Activated CD8-positive, alpha-beta T cell treated with anti-CD3 and anti-CD28 coated beads, Interleukin-2, amount 10 ng/mL, durations not matched to agents 7 days and 5 days (primary cell): Measurements from ENCODE around the gene ANKHD1. TPM values are rescaled to one million over a fixed set of nuclear protein-coding genes. Genes with fewer than 3 reads are reported as not detected.

Experiments used
- ATAC-seq: fragments of 150-1000 bp; cut with Tn5 transposase; one replicate; pipeline ENCODE4 v1.10.0; 2021; ENCODE audit warnings: moderate library complexity
- CTCF ChIA-PET: fragments of 350-600 bp; sonication (Branson Sonifier 250); formaldehyde crosslinking; loops from one replicate; lab custom pipeline; 2021; ENCODE audit warnings: antibody characterized with exemption; lab: Charles Lee
- POLR2A ChIA-PET: fragments of 350-600 bp; sonication (Branson Sonifier 250); formaldehyde crosslinking; loops from one replicate; lab custom pipeline; 2021; ENCODE audit warnings: antibody characterized with exemption; lab: Charles Lee
- DNase-seq: peaks from one replicate; pipeline ENCODE4 v3.0.0-alpha.2; 2020
- H3K27ac Mint-ChIP-seq: one replicate; pipeline ENCODE4 v1.8.0; 2021; ENCODE audit warnings: mild to moderate bottlenecking, mixed read lengths
- H3K27me3 Mint-ChIP-seq: one replicate; pipeline ENCODE4 v1.8.0; 2021; ENCODE audit warnings: low read depth, mixed read lengths
- H3K36me3 Mint-ChIP-seq: one replicate; pipeline ENCODE4 v1.8.0; 2021; ENCODE audit warnings: low read depth, mixed read lengths
- H3K4me1 Mint-ChIP-seq: one replicate; pipeline ENCODE4 v1.8.0; 2021; ENCODE audit warnings: low read depth, mixed read lengths
- H3K4me3 Mint-ChIP-seq: one replicate; pipeline ENCODE4 v1.8.0; 2021; ENCODE audit warnings: mild to moderate bottlenecking, mixed read lengths
- H3K9me3 Mint-ChIP-seq: one replicate; pipeline ENCODE4 v1.8.0; 2022; ENCODE audit warnings: mixed read lengths; ENCODE audit not compliant: insufficient read depth
- total RNA-seq, 2 experiments: library from RNA; stranded (reverse); gene quantifications; one replicate each; pipeline ENCODE4 v1.2.3, GENCODE V29; 2021

ANKHD1 gene
- total RNA-seq, 2 experiments from 2014 or later = 108 to 112 TPM

DNA sequence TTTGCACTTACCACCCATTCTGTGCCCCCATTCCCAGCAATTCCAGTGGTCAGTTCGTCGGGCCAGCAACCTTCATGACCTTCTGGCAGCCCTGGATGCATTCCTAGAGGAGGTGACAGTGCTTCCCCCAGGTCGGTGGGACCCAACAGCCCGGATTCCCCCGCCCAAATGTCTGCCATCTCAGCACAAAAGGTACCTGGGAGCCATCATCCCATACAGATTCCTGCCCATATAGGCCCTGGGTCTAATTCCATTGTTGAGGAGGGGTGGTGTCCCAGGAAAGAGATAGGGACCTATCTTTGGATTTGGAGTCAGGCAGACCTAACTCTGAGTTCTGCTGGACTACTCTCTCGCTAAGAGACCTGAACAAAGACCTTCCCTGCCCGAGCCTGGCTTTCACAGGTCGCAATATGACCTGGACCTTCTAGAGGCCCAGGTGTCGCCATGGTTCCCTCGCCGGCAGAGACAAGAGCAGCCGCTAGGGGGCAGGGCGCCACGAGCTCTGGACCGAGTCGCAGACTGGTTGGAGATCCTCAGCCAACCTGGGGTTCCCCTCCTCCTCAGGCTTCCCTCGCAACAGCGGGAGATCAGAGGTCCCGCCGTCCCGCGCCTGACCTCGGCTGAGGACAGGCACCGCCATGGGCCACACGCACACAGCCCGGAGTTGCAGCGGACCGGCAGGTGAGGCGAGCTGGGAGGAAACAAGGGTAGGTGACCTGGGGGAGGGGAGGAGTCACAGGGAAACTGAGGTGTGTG, 38.6 kb upstream of the ANKHD1 start:
- Mint-ChIP-seq H3K27ac (peak overlapping the region; percentile 54), H3K9me3 (no peaks in the 10 kb centered on the region), H3K4me3 (peak overlapping the region; percentile 71), H3K4me1 (peaks cover 11% of the 10 kb centered on the region), H3K36me3 (no peaks in the 10 kb centered on the region), H3K27me3 (peaks cover 7% of the 10 kb centered on the region)
- CTCF ChIA-PET = interaction anchor here (0.6 to 4.6 kb wide), 43 partner anchors 9 to 357 kb away, joined by 3 to 28 read pairs (median 4); partner anchors contain the start of genes CD14, HBEGF, IK and NDUFA2
- peak; percentile 89 for DNase-seq
- peak; percentile 94 for ATAC-seq
- POLR2A ChIA-PET = no interaction called here

DNA sequence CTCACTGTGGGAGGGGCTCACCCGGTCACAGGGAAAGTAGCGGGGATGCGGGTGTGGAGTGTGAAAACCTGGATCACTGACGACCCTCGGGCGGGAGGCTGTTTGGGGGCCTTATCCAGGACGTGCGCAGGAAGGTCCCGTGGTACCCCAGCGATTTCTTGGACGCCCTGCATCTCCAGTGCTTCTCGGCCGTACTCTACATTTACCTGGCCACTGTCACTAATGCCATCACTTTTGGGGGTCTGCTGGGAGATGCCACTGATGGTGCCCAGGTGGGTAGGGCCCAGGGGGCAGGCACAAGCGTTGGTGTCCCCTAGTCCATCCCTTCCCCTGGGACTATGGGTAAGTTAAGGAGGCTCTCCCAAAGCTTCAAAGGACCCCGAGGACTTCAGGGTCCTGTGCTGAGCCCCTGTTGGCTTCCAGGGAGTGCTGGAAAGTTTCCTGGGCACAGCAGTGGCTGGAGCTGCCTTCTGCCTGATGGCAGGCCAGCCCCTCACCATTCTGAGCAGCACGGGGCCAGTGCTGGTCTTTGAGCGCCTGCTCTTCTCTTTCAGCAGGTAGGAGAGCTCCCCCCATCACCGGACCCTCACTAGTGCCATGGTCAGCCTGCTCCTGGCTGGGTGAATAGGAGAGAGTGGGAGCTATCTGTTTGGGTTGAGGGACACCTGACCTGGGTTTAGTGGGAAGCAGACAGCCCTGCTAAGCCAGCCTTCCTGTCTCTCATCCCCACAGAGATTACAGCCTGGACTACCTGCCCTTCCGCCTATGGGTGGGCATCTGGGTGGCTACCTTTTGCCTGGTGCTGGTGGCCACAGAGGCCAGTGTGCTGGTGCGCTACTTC, 37.8 kb upstream of the ANKHD1 start:
- no peak for ATAC-seq
- H3K27me3 Mint-ChIP-seq = peaks cover under 1% of the 10 kb centered on the region
- no peak overlapping the region for H3K27ac Mint-ChIP-seq
- DNase-seq = no peak
- CTCF ChIA-PET = interaction anchor here (0.6 to 4.6 kb wide), 43 partner anchors 9 to 356 kb away, joined by 3 to 28 read pairs (median 4); partner anchors contain the start of genes CD14, HBEGF, IK and NDUFA2
- H3K36me3 Mint-ChIP-seq = no peaks in the 10 kb centered on the region
- peaks cover 11% of the 10 kb centered on the region for H3K4me1 Mint-ChIP-seq
- POLR2A ChIA-PET = no interaction called here
- peak overlapping the region; percentile 71 for H3K4me3 Mint-ChIP-seq
- H3K9me3 Mint-ChIP-seq = no peaks in the 10 kb centered on the region

DNA sequence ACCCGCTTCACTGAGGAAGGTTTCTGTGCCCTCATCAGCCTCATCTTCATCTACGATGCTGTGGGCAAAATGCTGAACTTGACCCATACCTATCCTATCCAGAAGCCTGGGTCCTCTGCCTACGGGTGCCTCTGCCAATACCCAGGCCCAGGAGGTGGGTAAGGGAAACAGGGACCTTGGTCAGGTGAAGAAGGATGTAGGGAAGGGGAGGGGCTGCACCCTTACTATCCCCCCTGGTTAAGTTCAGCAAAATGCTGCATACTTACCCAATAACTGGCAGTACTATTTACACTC, 37.2 kb upstream of the ANKHD1 start:
- H3K36me3 Mint-ChIP-seq = no peaks in the 10 kb centered on the region
- H3K27me3 Mint-ChIP-seq = no peaks in the 10 kb centered on the region
- H3K4me1 Mint-ChIP-seq = peaks cover 11% of the 10 kb centered on the region
- ChIA-PET CTCF (interaction anchor here (1.4 to 4.6 kb wide), 10 partner anchors 9 to 351 kb away, joined by 3 to 28 read pairs (median 14); partner anchors contain the start of genes IK and NDUFA2), POLR2A (no interaction called here)
- DNase-seq = no peak
- H3K27ac Mint-ChIP-seq = no peak overlapping the region
- no peak for ATAC-seq
- no peak overlapping the region for H3K4me3 Mint-ChIP-seq
- H3K9me3 Mint-ChIP-seq = no peaks in the 10 kb centered on the region

DNA sequence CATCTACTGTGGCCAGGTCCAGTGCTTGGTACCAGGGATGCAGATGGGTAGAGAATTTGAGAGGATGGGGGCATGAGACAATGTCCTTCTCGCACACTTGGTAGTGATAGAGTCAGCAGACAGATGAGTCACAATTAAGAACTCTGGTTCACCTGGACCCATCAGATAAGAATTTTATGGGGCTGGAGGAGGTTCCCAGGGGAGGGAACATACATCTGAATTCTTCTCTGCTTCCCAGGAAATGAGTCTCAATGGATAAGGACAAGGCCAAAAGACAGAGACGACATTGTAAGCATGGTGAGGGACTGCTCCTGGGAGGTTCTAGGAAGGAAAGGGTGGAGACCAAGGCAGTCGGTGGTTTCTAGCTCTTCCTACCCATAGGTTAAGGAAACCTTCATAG, 36.4 kb upstream of the ANKHD1 start:
- H3K27ac Mint-ChIP-seq = no peak overlapping the region
- POLR2A ChIA-PET = no interaction called here
- no peaks in the 10 kb centered on the region for H3K9me3 Mint-ChIP-seq
- ATAC-seq (no peak), DNase-seq (no peak)
- peaks cover 11% of the 10 kb centered on the region for H3K4me1 Mint-ChIP-seq
- no peaks in the 10 kb centered on the region for H3K36me3 Mint-ChIP-seq
- H3K27me3 Mint-ChIP-seq = no peaks in the 10 kb centered on the region
- CTCF ChIA-PET = interaction anchor here (0.7 to 2.6 kb wide), 4 partner anchors 8 to 121 kb away, joined by 3 to 27 read pairs (median 10); partner anchors contain the start of gene ANKHD1
- H3K4me3 Mint-ChIP-seq = no peak overlapping the region

DNA sequence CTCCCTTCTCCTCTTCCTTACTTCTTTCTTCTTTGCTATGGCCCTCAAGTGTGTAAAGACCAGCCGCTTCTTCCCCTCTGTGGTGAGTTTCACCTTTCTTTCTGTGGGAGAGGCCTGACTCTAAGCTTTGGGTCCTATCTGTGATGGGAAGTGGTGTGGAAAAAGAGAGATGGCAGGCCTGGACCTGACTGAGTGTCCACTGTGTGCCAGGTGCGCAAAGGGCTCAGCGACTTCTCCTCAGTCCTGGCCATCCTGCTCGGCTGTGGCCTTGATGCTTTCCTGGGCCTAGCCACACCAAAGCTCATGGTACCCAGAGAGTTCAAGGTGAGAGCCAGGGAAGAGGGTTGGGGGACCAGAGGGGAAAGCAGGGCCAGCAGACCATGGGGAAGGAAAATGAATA, 35.7 kb upstream of the ANKHD1 start:
- Mint-ChIP-seq H3K36me3 (no peaks in the 10 kb centered on the region), H3K27ac (no peak overlapping the region), H3K4me3 (no peak overlapping the region), H3K9me3 (no peaks in the 10 kb centered on the region), H3K4me1 (peaks cover 10% of the 10 kb centered on the region), H3K27me3 (no peaks in the 10 kb centered on the region)
- ChIA-PET CTCF (interaction anchor here (0.7 to 2.4 kb wide), 4 partner anchors 14 to 354 kb away, joined by 3 to 17 read pairs (median 6); partner anchors contain the start of gene ANKHD1), POLR2A (interaction anchor here (0.6 kb wide), 1 partner anchor 649 kb away, joined by 4 read pairs; no protein-coding TSS in a partner anchor)
- DNase-seq (no peak), ATAC-seq (no peak)

DNA sequence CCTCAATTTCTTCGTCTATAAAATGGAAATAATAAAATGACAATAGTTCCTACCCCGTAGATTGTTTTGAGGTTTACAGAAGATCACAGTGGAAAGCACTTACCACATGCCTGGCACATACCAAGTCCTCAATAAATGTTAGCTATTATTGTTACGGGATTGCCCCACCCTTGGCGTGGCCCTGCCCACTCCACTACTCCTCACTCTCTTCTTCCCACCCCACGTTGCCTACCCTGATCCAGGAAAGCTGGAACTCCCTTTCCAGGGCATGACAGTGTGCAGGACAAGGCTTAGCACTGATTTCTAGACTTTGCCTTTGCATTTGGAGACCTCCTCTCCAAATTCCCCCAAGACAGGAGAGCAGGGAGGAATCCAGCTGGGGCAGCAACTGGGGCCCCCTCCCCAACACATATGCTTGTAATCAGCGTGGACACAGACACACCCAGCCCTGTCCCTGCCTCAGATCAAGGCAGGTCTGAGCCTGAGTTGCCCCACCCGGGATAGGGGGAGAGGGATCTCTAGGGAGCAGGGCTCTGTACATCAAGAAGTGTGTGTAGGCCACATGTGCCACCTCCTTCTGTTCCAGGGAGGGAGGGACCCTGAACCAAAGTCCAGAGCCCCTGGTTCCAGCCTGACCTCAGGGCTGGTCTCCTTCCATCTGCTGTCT, 34.9 kb upstream of the ANKHD1 start:
- Mint-ChIP-seq H3K27ac (no peak overlapping the region), H3K36me3 (no peaks in the 10 kb centered on the region), H3K4me1 (peaks cover 5% of the 10 kb centered on the region), H3K27me3 (no peaks in the 10 kb centered on the region), H3K4me3 (no peak overlapping the region), H3K9me3 (no peaks in the 10 kb centered on the region)
- POLR2A ChIA-PET = interaction anchor here (0.6 kb wide), 1 partner anchor 188 kb away, joined by 3 read pairs; no protein-coding TSS in a partner anchor
- DNase-seq (no peak), ATAC-seq (no peak)
- CTCF ChIA-PET = interaction anchor here (1.0 to 2.4 kb wide), 3 partner anchors 15 to 353 kb away, joined by 3 to 17 read pairs (median 7); no protein-coding TSS in a partner anchor

DNA sequence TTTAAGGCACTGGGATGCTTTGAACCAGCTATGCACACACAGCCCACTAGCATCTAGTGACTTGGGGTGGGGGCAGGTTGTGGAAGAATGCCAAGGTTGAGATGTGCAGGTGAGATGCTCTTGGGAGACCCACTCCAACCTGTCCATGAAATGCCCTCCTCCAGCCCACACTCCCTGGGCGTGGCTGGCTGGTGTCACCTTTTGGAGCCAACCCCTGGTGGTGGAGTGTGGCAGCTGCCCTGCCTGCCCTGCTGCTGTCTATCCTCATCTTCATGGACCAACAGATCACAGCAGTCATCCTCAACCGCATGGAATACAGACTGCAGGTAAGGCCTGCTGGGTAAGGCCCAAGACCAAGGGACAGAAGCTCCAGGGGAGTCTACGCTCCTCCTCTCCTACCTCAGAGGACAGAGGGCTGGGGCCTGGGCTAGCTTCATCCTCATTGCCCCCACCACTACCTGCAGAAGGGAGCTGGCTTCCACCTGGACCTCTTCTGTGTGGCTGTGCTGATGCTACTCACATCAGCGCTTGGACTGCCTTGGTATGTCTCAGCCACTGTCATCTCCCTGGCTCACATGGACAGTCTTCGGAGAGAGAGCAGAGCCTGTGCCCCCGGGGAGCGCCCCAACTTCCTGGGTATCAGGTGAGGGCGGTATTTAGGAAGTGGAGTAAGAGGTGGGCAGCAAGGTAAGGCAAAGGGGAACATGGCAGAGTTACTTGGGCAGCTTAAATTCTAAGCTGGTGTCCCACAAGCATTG, 34.2 kb upstream of the ANKHD1 start:
- POLR2A ChIA-PET = interaction anchor here (0.6 kb wide), 1 partner anchor 187 kb away, joined by 3 read pairs; no protein-coding TSS in a partner anchor
- Mint-ChIP-seq H3K36me3 (no peaks in the 10 kb centered on the region), H3K4me3 (no peak overlapping the region), H3K27ac (no peak overlapping the region), H3K4me1 (peaks cover 5% of the 10 kb centered on the region), H3K9me3 (no peaks in the 10 kb centered on the region), H3K27me3 (no peaks in the 10 kb centered on the region)
- no peak for ATAC-seq
- CTCF ChIA-PET = interaction anchor here (1.0 to 2.4 kb wide), 4 partner anchors 15 to 352 kb away, joined by 3 to 17 read pairs (median 5); no protein-coding TSS in a partner anchor
- no peak for DNase-seq

DNA sequence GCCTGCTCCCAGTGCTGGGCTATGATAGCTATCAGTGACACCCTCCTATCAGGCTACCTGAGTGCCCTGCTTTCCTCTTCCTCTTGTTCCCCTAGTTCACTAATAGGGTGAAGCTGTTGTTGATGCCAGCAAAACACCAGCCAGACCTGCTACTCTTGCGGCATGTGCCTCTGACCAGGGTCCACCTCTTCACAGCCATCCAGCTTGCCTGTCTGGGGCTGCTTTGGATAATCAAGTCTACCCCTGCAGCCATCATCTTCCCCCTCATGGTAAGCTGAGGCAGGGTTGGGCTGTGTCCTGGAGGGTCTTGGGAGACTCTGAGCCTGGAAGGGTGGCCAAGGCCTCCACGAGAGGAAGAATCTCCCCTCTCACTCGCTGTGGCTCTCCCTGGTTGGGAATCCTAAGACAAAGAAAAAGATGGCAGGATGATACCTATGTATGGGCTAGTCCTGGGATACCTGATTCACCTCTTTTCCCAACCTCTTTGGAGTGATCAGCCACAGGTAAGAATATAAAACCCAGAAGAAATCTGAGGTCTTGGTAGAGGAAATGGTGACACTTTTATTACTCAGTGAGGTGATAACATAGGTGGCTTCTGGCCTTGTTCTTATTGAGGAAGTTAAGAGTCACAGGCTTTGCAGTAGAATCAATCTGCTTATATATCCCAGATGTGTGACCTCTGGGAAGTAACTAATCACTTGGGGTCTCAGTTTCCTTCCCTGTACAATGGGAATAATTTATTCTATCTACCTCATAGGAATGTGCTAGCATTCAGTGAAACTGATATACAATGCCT, 30.1 kb upstream of the ANKHD1 start:
- Mint-ChIP-seq H3K9me3 (no peaks in the 10 kb centered on the region), H3K36me3 (no peaks in the 10 kb centered on the region), H3K4me3 (no peak overlapping the region), H3K27ac (no peak overlapping the region), H3K27me3 (no peaks in the 10 kb centered on the region), H3K4me1 (peaks cover 7% of the 10 kb centered on the region)
- CTCF ChIA-PET = interaction anchor here (0.8 to 3.0 kb wide), 25 partner anchors 8 to 354 kb away, joined by 3 to 29 read pairs (median 6); partner anchors contain the start of genes ANKHD1, CD14, IK and NDUFA2
- POLR2A ChIA-PET = no interaction called here
- no peak for ATAC-seq
- DNase-seq = no peak

DNA sequence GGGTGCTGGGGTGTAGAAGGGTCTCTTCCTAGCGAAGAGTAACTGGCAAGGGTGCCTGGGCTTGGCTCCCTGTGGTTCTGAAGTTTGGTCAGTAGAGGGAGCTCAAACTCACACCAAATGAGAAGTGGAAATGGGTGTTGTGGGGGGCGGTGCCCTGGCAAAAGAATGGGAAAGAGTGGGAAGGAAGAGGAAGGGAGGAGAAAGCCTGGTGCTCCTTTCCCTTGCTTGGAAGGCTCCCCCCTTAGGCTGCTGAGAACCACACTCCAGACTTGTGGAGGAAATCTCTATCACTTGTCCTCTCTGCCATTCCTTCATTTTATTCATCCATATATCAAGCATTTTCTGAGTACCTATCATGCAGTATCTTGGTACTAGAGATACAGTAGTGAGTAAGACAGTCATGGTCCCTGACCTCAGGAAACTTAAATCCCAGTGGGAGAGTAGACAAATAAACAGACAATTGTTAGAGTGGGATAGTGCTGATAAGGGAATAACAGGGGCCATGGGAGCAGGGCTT, 28.6 kb upstream of the ANKHD1 start:
- ChIA-PET POLR2A (no interaction called here), CTCF (interaction anchor here (0.5 to 3.0 kb wide), 53 partner anchors 9 to 352 kb away, joined by 3 to 29 read pairs (median 4); partner anchors contain the start of genes ANKHD1, CD14, EIF4EBP3 and IK)
- no peak overlapping the region for H3K27ac Mint-ChIP-seq
- peak; percentile 59 for DNase-seq
- ATAC-seq = peak; percentile 63
- no peaks in the 10 kb centered on the region for H3K36me3 Mint-ChIP-seq
- no peaks in the 10 kb centered on the region for H3K9me3 Mint-ChIP-seq
- H3K4me3 Mint-ChIP-seq = no peak overlapping the region
- no peaks in the 10 kb centered on the region for H3K27me3 Mint-ChIP-seq
- H3K4me1 Mint-ChIP-seq = peaks cover 7% of the 10 kb centered on the region

DNA sequence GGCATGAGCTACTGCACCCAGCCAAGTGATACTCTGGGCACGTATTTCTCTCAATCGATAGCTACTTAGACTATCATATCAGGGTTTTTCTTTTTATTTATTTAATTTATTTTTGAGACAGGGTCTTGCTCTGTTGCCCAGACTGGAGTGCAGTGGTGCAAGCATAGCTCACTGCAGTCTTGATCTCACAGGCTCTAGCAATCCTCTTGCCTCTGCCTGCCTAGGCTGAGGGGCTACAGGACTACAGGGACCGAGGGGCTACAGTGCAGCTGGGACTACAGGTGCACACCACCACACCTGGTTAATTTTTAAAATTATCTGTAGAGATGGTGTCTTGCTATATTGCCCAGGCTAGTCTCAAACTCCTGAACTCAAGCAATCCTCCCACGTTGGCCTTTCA, 20.3 kb upstream of the ANKHD1 start:
- H3K27ac Mint-ChIP-seq = no peak overlapping the region
- ChIA-PET POLR2A (interaction anchor here (0.5 to 1.0 kb wide), 2 partner anchors 21 to 79 kb away, joined by 3 read pairs; partner anchors contain the start of gene PFDN1), CTCF (interaction anchor here (1.2 to 2.6 kb wide), 3 partner anchors 8 to 254 kb away, joined by 3 to 11 read pairs (median 5); no protein-coding TSS in a partner anchor)
- no peaks in the 10 kb centered on the region for H3K9me3 Mint-ChIP-seq
- no peak overlapping the region for H3K4me3 Mint-ChIP-seq
- DNase-seq (no peak), ATAC-seq (no peak)
- H3K27me3 Mint-ChIP-seq = no peaks in the 10 kb centered on the region
- peaks cover 6% of the 10 kb centered on the region for H3K4me1 Mint-ChIP-seq
- H3K36me3 Mint-ChIP-seq = no peaks in the 10 kb centered on the region
